ENCODE measurements around the gene ZFX. TPM values are rescaled to one million over a fixed set of nuclear protein-coding genes. Genes with fewer than 3 reads are reported as not detected.

ZFX gene
- total RNA-seq, 3 donors from 2014 or later, result 32.7 to 65.1 (median 41.7) TPM

GRCh38 chrX:24264383-24264782, 114.9 kb downstream of the ZFX start:
- intact Hi-C loops (cut with DNase I, micrococcal nuclease), result no loop called here
- no peak for ATAC-seq
- Histone ChIP-seq H3K9me3 (no peaks in the 10 kb centered on the region), H3K4me3 (no peak overlapping the region), H3K36me3 (ENCODE audit: low read depth) (no peaks in the 10 kb centered on the region), H3K4me1 (ENCODE audit: low read depth) (no peaks in the 10 kb centered on the region)
- TF ChIP-seq, protein P1, sequence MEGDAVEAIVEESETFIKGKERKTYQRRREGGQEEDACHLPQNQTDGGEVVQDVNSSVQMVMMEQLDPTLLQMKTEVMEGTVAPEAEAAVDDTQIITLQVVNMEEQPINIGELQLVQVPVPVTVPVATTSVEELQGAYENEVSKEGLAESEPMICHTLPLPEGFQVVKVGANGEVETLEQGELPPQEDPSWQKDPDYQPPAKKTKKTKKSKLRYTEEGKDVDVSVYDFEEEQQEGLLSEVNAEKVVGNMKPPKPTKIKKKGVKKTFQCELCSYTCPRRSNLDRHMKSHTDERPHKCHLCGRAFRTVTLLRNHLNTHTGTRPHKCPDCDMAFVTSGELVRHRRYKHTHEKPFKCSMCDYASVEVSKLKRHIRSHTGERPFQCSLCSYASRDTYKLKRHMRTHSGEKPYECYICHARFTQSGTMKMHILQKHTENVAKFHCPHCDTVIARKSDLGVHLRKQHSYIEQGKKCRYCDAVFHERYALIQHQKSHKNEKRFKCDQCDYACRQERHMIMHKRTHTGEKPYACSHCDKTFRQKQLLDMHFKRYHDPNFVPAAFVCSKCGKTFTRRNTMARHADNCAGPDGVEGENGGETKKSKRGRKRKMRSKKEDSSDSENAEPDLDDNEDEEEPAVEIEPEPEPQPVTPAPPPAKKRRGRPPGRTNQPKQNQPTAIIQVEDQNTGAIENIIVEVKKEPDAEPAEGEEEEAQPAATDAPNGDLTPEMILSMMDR (IDR thresholded peaks at IDR 0.05), result no peak
- no peak for DNase-seq

Other genes starting within 250 kb of the ZFX start
- 10 to 100 TPM; 19.2 to 38.7 (median 36.6) TPM for gene APOO, start 241.8 kb upstream of the ZFX start, total RNA-seq
- not detected for gene CXorf58, start 241.7 kb upstream of the ZFX start, total RNA-seq
- gene KLHL15, start 122.5 kb upstream of the ZFX start, total RNA-seq, result 1 to 10 TPM; 3.3 to 9.7 (median 3.4) TPM
- gene EIF2S3, start 94.8 kb upstream of the ZFX start, total RNA-seq, result 100 to 1,000 TPM; 113 to 157 (median 136) TPM
- under 1 TPM in 1 of 3 donors, not detected in 2; 0.12 TPM for gene SUPT20HL2, start 164.3 kb downstream of the ZFX start, total RNA-seq
- gene SUPT20HL1, start 210.9 kb downstream of the ZFX start, total RNA-seq, result under 1 TPM in 1 of 3 donors, not detected in 2; 0.35 TPM